ENCODE measurements around the gene INCENP. TPM values are rescaled to one million over a fixed set of nuclear protein-coding genes. Genes with fewer than 3 reads are reported as not detected.
"Not testable (repeated sequence)": the region's sequence is repeated elsewhere in the genome, so short reads cannot be mapped to it uniquely, and the experiment has no call there.

The INCENP gene
- total RNA-seq, 1 donor, result 39.3 TPM

DNA sequence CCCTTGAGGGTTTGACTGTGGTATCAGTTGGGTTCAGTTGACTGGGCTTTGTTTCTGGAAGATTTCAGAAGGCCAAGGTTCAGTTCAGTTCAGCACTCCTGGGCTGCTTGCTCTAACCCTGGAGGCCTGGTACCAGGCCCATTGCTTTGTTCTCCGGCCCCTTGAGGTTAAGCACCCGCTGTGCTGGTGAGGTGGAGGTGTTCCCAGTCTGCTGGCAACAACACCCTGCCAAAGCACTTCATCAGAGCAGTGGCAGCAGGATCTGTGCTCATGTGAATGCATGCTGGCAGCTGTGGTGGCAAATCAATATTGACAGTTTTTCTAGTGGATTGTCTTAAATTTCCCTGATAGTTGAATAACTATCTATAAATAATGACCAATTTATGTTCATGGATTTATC, 62.4 kb downstream of the INCENP start:
- TF ChIP-seq, protein P1, sequence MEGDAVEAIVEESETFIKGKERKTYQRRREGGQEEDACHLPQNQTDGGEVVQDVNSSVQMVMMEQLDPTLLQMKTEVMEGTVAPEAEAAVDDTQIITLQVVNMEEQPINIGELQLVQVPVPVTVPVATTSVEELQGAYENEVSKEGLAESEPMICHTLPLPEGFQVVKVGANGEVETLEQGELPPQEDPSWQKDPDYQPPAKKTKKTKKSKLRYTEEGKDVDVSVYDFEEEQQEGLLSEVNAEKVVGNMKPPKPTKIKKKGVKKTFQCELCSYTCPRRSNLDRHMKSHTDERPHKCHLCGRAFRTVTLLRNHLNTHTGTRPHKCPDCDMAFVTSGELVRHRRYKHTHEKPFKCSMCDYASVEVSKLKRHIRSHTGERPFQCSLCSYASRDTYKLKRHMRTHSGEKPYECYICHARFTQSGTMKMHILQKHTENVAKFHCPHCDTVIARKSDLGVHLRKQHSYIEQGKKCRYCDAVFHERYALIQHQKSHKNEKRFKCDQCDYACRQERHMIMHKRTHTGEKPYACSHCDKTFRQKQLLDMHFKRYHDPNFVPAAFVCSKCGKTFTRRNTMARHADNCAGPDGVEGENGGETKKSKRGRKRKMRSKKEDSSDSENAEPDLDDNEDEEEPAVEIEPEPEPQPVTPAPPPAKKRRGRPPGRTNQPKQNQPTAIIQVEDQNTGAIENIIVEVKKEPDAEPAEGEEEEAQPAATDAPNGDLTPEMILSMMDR (IDR thresholded peaks at IDR 0.05; ENCODE audit: insufficient read depth, low read depth, low read length), result no peak
- no peak for DNase-seq (ENCODE audit: low read depth)
- no peak overlapping the region for H3K4me3 ChIP-seq (ENCODE audit: low read depth, low read length)

DNA sequence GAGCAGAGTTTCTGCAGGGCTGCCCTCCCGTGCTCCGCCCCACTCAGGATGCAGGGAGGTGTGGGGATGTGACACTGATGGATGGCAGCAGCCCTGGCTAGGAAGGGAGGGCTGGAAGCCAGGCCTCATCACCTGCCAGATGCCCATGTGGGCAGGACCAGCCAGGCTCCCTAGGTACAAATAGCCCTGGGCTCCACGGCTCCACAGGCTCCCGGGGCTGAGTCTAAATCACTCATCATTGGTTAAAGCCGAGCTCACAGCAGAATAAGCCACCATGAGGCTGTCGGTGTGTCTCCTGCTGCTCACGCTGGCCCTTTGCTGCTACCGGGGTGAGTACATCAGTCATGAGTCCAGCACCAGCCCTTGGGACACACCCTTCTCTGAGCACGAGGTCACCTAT, 66.2 kb downstream of the INCENP start, which contains the start of gene SCGB1D1:
TSS of gene SCGB1D1 (plus strand) at position 206 of the 400 bp plus-strand sequence. CDS start at position 275, 69 bp downstream.
- TF ChIP-seq, protein P1 (IDR thresholded peaks at IDR 0.05; ENCODE audit: insufficient read depth, low read depth, low read length), result no peak
- DNase-seq (ENCODE audit: low read depth), result no peak
- no peak within 1 kb of the TSS for H3K4me3 ChIP-seq (ENCODE audit: low read depth, low read length)

- H3K4me3 ChIP-seq (ENCODE audit: low read depth, low read length), result no peak overlapping the region
- TF ChIP-seq, protein P1 (IDR thresholded peaks at IDR 0.05; ENCODE audit: insufficient read depth, low read depth, low read length), result no peak
- peak; percentile 12 for DNase-seq (ENCODE audit: low read depth)
Measured at GRCh38 chr11:62193952-62194351, 70.1 kb downstream of the INCENP start.

- H3K4me3 ChIP-seq (ENCODE audit: low read depth, low read length); DNase-seq (ENCODE audit: low read depth): not testable (repeated sequence)
Measured at GRCh38 chr11:62195010-62195409, 71.2 kb downstream of the INCENP start.

DNA sequence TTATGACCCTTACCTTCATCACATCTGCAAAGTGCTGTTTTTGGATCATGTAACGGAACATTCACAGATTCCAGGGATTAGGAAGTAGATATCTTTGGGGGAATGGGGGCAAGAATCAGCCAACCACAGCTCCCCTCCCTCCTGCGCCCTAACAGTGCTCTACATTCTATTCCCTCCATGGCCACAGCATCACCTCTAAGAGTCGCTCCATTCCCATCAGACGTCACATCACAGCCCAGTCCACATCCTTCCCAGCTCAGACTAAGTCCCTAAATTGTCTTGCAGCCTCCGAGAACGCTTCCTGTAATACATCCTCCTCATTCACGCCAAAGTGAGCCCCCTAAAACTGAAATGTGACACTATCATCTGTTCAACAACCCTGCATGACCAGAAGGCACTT, 72.1 kb downstream of the INCENP start:
- TF ChIP-seq, protein P1 (IDR thresholded peaks at IDR 0.05; ENCODE audit: insufficient read depth, low read depth, low read length), result no peak
- DNase-seq (ENCODE audit: low read depth), result no peak
- H3K4me3 ChIP-seq (ENCODE audit: low read depth, low read length), result no peak overlapping the region

DNA sequence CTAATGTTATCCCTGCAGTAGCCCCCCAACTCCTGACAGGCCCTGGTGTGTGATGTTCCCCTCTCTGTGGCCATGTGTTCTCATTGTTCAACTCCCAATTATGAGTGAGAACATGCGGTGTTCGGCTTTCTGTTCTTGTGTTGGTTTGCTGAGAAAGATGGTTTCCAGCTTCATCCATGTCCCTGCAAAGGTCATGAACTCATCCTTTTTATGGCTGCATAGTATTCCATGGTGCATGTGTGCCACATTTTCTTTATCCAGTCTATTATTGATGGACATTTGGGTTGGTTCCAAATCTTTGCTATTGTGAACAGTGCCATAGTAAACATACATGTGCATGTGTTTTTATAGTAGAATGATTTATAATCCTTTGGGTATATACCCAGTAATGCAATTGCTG, 73.6 kb downstream of the INCENP start:
- not testable (repeated sequence) for H3K4me3 ChIP-seq (ENCODE audit: low read depth, low read length)

GRCh38 chr11:62201376-62201775, 77.6 kb downstream of the INCENP start:
- DNase-seq (ENCODE audit: low read depth), result no peak
- TF ChIP-seq, protein P1 (IDR thresholded peaks at IDR 0.05; ENCODE audit: insufficient read depth, low read depth, low read length), result no peak
- H3K4me3 ChIP-seq (ENCODE audit: low read depth, low read length), result no peak overlapping the region

More for the DNA sequence above, 73.6 kb downstream of the INCENP start:
- DNase-seq (ENCODE audit: low read depth), result not testable (repeated sequence)

Other genes with a start within 250 kb of the INCENP start
- 94.7 and 126 TPM in 2 replicates for gene FADS3, start 232.5 kb upstream of the INCENP start, total RNA-seq
- 6.9 and 10.6 TPM in 2 replicates for gene RAB3IL1, start 206.4 kb upstream of the INCENP start, total RNA-seq
- gene BEST1, start 173.7 kb upstream of the INCENP start, total RNA-seq, result 3.0 and 3.2 TPM in 2 replicates
- gene FTH1, start 156.4 kb upstream of the INCENP start, total RNA-seq, result 453 and 708 TPM in 2 replicates
- not detected in 2 replicates for gene SCGB1D1, start 66.2 kb downstream of the INCENP start, total RNA-seq
- not detected in 2 replicates for gene SCGB2A1, start 84.7 kb downstream of the INCENP start, total RNA-seq
- not detected in 2 replicates for gene SCGB1D2, start 118.2 kb downstream of the INCENP start, total RNA-seq
- not detected in 2 replicates for gene SCGB2A2, start 146.1 kb downstream of the INCENP start, total RNA-seq
- not detected in 2 replicates for gene SCGB1D4, start 175.1 kb downstream of the INCENP start, total RNA-seq
- 0.97 and 1.3 TPM in 2 replicates for gene ASRGL1, start 213.4 kb downstream of the INCENP start, total RNA-seq